ENCODE measurements around the gene EGFL7.

DNA sequence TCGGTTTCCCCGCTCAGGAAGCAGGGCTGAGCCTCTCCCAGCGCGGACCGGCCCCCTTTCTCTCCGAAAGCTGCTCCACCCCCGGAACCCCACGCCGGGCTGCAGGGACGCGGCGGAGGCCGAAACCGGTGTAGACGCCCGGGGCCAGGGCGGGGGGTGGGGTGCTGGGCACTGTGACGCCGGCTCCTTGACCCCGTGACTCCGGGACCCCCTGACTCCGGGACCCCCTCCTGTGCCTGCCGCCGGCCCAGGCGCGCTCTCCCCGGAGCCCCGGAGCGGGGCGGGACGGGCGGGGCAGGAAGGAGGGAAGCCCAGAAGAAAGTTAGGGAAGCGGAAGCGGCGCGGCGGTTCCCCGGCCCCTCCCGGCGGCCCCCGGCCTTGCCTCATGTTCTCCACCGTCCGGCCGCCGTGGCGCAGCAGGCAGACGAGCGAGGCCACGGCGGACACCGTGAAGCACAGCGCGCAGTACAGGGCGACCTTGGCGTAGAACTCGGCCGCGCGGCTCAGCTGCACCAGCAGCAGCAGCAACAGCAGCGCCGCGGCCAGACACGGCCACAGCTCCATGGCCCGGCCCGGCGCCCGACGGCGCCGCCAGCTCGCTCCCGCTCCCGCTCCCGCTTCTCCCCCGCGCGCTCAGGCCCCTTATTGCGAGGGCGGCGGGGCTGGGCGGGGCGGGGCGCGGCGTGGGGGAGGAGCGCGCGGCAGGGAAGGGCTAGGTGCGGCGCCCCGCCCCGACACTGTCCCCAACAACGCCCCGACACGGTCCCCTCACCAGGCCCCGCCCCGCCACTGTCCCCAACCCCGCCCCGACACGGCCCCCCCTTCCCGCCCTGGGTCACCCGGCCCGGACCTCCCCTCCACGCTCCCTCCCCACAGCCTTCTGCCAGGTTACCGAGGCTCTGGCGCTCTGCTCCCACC is 24.3 kb downstream of the EGFL7 start, which contains the start of gene AGPAT2:
- no peak for TF ChIP-seq EZH2 (IDR thresholded peaks at IDR 0.05; ENCODE audit: borderline replicate concordance, low read length)
- TF ChIP-seq, protein P1, sequence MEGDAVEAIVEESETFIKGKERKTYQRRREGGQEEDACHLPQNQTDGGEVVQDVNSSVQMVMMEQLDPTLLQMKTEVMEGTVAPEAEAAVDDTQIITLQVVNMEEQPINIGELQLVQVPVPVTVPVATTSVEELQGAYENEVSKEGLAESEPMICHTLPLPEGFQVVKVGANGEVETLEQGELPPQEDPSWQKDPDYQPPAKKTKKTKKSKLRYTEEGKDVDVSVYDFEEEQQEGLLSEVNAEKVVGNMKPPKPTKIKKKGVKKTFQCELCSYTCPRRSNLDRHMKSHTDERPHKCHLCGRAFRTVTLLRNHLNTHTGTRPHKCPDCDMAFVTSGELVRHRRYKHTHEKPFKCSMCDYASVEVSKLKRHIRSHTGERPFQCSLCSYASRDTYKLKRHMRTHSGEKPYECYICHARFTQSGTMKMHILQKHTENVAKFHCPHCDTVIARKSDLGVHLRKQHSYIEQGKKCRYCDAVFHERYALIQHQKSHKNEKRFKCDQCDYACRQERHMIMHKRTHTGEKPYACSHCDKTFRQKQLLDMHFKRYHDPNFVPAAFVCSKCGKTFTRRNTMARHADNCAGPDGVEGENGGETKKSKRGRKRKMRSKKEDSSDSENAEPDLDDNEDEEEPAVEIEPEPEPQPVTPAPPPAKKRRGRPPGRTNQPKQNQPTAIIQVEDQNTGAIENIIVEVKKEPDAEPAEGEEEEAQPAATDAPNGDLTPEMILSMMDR (conservative IDR thresholded peaks at IDR 0.05 in 1 of 2, IDR thresholded peaks at IDR 0.05 in 1 of 2; ENCODE audit: extremely low read depth in 1 of 2, insufficient read depth in 1 of 2, low read depth in 1 of 2, low read length in 2 of 2) = no peak
